MCF 10A (cell line): Measurements from ENCODE around the gene SLC9A4. TPM values are rescaled to one million over a fixed set of nuclear protein-coding genes. Genes with fewer than 3 reads are reported as not detected.

Experiments used
- BruUV-seq: library from RNA; stranded (reverse); fragments of 400-500 nt; replicated peaks from 2 replicates; lab custom pipeline; 2021; lab: Mats Ljungman, UMichigan
- CTCF ChIA-PET: fragments of 300-600 bp; sonication (Branson Sonifier 250); formaldehyde crosslinking; extraction: SDS; loops from one replicate; lab custom pipeline; 2021; ENCODE audit warnings: antibody characterized with exemption, inconsistent platforms; lab: Yijun Ruan, JAX
- POLR2A ChIA-PET: fragments of 300-600, 350-650 bp; sonication (Branson Sonifier 250); formaldehyde crosslinking; extraction: SDS; loops from one replicate; lab custom pipeline; 2020; ENCODE audit warnings: antibody characterized with exemption, inconsistent platforms; lab: Yijun Ruan, JAX
- DNase-seq: peaks from one replicate; pipeline ENCODE4 v3.0.0-alpha.2; 2018; ENCODE audit not compliant: unreplicated experiment
- H3K27ac Mint-ChIP-seq: one replicate; pipeline ENCODE4 v1.8.0; 2022; ENCODE audit warnings: mild to moderate bottlenecking, low read depth, mixed read lengths; ENCODE audit not compliant: unreplicated experiment
- H3K27me3 Mint-ChIP-seq: one replicate; pipeline ENCODE4 v1.8.0; 2022; ENCODE audit warnings: mixed read lengths; ENCODE audit not compliant: insufficient read depth, unreplicated experiment
- H3K36me3 Mint-ChIP-seq: one replicate; pipeline ENCODE4 v1.8.0; 2022; ENCODE audit warnings: mild to moderate bottlenecking, moderate library complexity, mixed read lengths; ENCODE audit not compliant: insufficient read depth, unreplicated experiment
- H3K4me1 Mint-ChIP-seq: one replicate; pipeline ENCODE4 v1.8.0; 2022; ENCODE audit warnings: mixed read lengths; ENCODE audit not compliant: insufficient read depth, unreplicated experiment
- H3K4me3 Mint-ChIP-seq: one replicate; pipeline ENCODE4 v1.8.0; 2022; ENCODE audit warnings: mild to moderate bottlenecking, moderate library complexity, mixed read lengths; ENCODE audit not compliant: unreplicated experiment
- H3K9me3 Mint-ChIP-seq: one replicate; pipeline ENCODE4 v1.8.0; 2022; ENCODE audit warnings: mixed read lengths; ENCODE audit not compliant: unreplicated experiment
- intact Hi-C: fragments of 100-400 bp; cut with micrococcal nuclease; formaldehyde crosslinking; loops from 2 replicates; pipeline ENCODE4 v1.14.1; 2022
- total RNA-seq: library from RNA; stranded (reverse); gene quantifications from 2 replicates; pipeline ENCODE4 v1.2.3, GENCODE V29; 2022
- TF ChIP-seq, protein P1 (sequence below): fragments of 200-600 bp; IDR thresholded peaks from one replicate; pipeline ENCODE4 v1.8.0; 2022; ENCODE audit warnings: antibody characterized with exemption, mild to moderate bottlenecking; ENCODE audit not compliant: unreplicated experiment

Gene SLC9A4
- total RNA-seq, 1 experiment from 2014 or later = 0.07 TPM

DNA sequence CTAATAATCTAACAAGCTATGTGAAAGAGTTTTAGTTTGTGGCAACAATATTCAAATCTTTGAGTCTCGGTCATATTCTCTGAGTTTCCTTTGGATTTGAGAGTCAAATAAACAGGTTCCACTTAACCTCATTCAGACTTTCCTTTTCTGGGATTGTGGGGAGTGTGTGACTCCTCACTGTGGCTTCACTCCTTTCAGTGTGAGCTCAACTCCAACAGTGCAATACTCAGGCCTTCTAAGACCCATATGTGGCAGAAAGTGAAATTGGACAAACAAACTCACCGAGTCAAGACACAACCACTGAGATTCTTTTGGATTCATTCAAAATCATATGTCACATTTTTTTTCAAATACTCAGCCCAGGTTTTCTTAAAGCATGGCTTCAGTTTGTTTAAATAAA lies 25.4 kb downstream of the SLC9A4 start:
- no peak overlapping the region for H3K4me3 Mint-ChIP-seq
- peaks cover 8% of the 10 kb centered on the region for H3K9me3 Mint-ChIP-seq
- CTCF ChIA-PET = interaction anchor here (0.5 to 1.2 kb wide), 5 partner anchors 15 to 258 kb away, joined by 3 to 7 read pairs (median 5); partner anchors contain the start of gene SLC9A4
- H3K4me1 Mint-ChIP-seq = no peaks in the 10 kb centered on the region
- no peaks in the 10 kb centered on the region for H3K36me3 Mint-ChIP-seq
- TF ChIP-seq, protein P1, sequence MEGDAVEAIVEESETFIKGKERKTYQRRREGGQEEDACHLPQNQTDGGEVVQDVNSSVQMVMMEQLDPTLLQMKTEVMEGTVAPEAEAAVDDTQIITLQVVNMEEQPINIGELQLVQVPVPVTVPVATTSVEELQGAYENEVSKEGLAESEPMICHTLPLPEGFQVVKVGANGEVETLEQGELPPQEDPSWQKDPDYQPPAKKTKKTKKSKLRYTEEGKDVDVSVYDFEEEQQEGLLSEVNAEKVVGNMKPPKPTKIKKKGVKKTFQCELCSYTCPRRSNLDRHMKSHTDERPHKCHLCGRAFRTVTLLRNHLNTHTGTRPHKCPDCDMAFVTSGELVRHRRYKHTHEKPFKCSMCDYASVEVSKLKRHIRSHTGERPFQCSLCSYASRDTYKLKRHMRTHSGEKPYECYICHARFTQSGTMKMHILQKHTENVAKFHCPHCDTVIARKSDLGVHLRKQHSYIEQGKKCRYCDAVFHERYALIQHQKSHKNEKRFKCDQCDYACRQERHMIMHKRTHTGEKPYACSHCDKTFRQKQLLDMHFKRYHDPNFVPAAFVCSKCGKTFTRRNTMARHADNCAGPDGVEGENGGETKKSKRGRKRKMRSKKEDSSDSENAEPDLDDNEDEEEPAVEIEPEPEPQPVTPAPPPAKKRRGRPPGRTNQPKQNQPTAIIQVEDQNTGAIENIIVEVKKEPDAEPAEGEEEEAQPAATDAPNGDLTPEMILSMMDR = no peak
- no peaks in the 10 kb centered on the region for H3K27me3 Mint-ChIP-seq
- no TSS peak for BruUV-seq
- POLR2A ChIA-PET = no interaction called here
- H3K27ac Mint-ChIP-seq = no peak overlapping the region
- intact Hi-C loops = no loop called here
- DNase-seq = no peak

DNA sequence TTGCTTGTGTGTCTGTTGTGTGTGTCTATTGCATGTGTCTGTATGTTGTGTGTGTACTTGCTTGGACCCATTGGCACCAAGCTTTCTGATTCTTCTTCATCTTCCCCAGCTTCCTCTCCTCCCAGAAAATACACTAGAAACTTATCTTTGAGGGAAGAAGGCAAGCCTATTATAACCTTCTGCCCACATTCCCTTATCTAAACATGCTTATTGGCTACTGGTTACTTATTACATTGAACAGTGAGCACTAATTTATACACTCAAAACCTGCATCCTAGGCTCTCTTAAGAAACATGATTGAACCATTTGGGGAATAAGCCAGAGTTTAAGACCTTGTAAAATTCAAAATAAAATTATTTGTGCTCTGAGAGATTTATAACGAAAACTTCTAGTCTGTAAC lies 26.5 kb downstream of the SLC9A4 start:
- Mint-ChIP-seq H3K36me3 (no peaks in the 10 kb centered on the region), H3K27me3 (no peaks in the 10 kb centered on the region), H3K4me1 (no peaks in the 10 kb centered on the region), H3K27ac (no peak overlapping the region), H3K4me3 (no peak overlapping the region), H3K9me3 (no peaks in the 10 kb centered on the region)
- DNase-seq = no peak
- POLR2A ChIA-PET = interaction anchor here (0.7 kb wide), 1 partner anchor 11 kb away, joined by 3 read pairs; no protein-coding TSS in a partner anchor
- intact Hi-C loops = no loop called here
- TF ChIP-seq, protein P1 = no peak
- no TSS peak for BruUV-seq
- CTCF ChIA-PET = interaction anchor here (0.6 to 1.0 kb wide), 2 partner anchors 26 to 56 kb away, joined by 3 to 4 read pairs; partner anchors contain the start of gene SLC9A4

DNA sequence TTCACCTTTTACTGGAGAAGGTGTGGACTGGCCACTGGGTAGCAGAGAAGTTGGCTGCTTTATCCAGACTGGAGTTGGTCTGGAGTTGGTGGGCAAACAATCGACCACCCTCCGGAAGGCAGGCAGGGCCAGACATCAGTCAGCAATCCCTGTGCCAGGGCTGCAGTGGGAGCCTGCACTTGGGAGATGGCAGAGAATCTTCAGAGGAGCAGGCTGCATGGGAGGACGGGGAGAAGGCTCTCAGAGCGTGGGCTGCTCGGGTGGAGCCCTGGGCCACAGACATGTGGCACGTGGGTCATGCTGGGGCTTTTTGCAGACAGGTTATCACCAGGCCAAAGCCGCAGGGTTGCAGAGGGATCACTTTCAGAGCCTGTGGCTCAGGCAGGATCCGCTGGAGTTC lies 29.6 kb downstream of the SLC9A4 start:
- ChIA-PET CTCF (interaction anchor here (2.5 kb wide), 1 partner anchor 30 kb away, joined by 11 read pairs; the partner anchor contains the start of gene SLC9A4), POLR2A (no interaction called here)
- TF ChIP-seq, protein P1 = no peak
- Mint-ChIP-seq H3K27me3 (no peaks in the 10 kb centered on the region), H3K4me3 (no peak overlapping the region), H3K36me3 (no peaks in the 10 kb centered on the region), H3K4me1 (no peaks in the 10 kb centered on the region), H3K27ac (no peak overlapping the region), H3K9me3 (no peaks in the 10 kb centered on the region)
- intact Hi-C loops = no loop called here
- no TSS peak for BruUV-seq
- no peak for DNase-seq

DNA sequence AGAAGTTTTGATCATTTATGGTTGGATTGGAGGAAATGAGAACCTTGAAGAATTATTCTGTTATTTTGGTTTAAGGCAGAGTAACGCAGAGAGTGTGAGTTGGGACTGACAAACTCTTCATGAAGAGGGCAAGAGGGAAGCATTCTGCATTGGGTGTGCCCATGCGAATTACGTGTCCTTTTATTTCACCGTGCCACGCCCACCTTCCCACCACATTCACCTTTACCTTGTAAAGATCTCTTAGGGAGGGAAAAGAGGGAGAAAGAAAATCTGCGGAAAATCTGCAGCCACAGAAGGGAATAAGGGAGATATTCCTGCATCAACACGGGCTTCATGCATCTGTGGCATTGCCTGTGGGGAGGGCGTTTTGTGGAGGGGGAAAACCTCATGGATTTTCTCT lies 31.8 kb downstream of the SLC9A4 start:
- no peak overlapping the region for H3K4me3 Mint-ChIP-seq
- ChIA-PET CTCF (no interaction called here), POLR2A (no interaction called here)
- TF ChIP-seq, protein P1 = no peak
- DNase-seq = no peak
- H3K36me3 Mint-ChIP-seq = no peaks in the 10 kb centered on the region
- intact Hi-C loops = no loop called here
- no peak overlapping the region for H3K27ac Mint-ChIP-seq
- peaks cover 5% of the 10 kb centered on the region for H3K4me1 Mint-ChIP-seq
- H3K27me3 Mint-ChIP-seq = no peaks in the 10 kb centered on the region
- no TSS peak for BruUV-seq
- H3K9me3 Mint-ChIP-seq = peaks cover 9% of the 10 kb centered on the region
